NB4 (cell line): ENCODE results near the gene COL6A1.

ENCODE experiments used
- CTCF ChIP-seq: IDR thresholded peaks from one replicate; pipeline ENCODE4 v1.5.1; 2012; ENCODE audit warnings: low read depth, low read length
- MYC ChIP-seq: IDR thresholded peaks from 2 replicates; pipeline ENCODE4 v1.6.1; 2011; ENCODE audit warnings: low read depth, low read length
- POLR2A ChIP-seq: IDR thresholded peaks from 2 replicates; pipeline ENCODE4 v1.6.1; 2011; ENCODE audit warnings: mild to moderate bottlenecking; ENCODE audit not compliant: insufficient read length; ENCODE audit errors: extremely low read depth
- TF ChIP-seq, protein P1 (sequence below): IDR thresholded peaks from 2 replicates; pipeline ENCODE4 v1.6.1; 2011; ENCODE audit warnings: low read depth, low read length

- no peak for TF ChIP-seq CTCF
- TF ChIP-seq POLR2A = no peak
- TF ChIP-seq MYC = no peak
- TF ChIP-seq, protein P1, sequence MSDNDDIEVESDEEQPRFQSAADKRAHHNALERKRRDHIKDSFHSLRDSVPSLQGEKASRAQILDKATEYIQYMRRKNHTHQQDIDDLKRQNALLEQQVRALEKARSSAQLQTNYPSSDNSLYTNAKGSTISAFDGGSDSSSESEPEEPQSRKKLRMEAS = no peak
Measured at GRCh38 chr21:46005081-46005480, 23.5 kb downstream of the COL6A1 start.
